GM12873 (cell line): ENCODE data around the gene TAGAP.

ENCODE experiments used
- TF ChIP-seq, protein P1 (sequence below): IDR thresholded peaks from 2 replicates; pipeline ENCODE4 v1.5.1; 2012; ENCODE audit warnings: low read depth, mild to moderate bottlenecking, moderate library complexity, low read length, control low read depth; ENCODE audit not compliant: insufficient read depth; ENCODE audit errors: missing control alignments

The TAGAP gene

DNA sequence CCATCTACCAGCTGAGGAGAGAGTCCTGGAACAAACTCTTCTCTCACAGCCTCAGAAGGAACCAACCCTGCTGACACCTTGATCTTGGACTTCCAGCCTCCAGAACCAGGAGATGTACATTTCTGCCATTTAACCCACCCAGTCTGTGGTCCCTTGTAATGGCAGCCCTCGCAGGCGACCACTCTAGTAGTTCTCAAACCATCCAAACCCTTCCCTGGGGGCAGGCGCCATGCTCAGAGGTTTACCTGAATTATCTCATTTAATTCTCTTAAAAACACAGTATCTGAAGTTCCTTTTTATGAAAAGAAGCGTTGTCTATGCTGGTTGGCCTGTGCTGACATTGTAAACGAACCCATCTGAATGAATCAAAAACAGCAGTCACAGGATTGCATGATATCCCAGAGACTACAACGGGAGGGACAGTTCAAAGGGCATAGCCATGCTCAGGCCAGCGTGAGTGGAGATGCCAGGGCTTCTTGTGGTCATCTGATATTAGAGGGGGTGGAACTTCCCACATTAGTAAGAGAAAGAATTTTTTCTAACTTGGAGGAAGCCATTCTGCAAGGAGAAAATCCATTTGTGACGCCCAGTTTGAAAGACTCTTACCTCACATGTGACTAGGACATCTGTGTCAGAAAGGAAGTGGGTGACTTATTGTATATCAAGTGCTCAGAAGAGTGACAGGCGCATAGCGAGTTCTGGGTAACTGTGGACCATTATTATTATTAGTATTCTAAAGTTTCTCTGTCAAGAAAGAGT is 17.2 kb upstream of the TAGAP start:
- TF ChIP-seq, protein P1, sequence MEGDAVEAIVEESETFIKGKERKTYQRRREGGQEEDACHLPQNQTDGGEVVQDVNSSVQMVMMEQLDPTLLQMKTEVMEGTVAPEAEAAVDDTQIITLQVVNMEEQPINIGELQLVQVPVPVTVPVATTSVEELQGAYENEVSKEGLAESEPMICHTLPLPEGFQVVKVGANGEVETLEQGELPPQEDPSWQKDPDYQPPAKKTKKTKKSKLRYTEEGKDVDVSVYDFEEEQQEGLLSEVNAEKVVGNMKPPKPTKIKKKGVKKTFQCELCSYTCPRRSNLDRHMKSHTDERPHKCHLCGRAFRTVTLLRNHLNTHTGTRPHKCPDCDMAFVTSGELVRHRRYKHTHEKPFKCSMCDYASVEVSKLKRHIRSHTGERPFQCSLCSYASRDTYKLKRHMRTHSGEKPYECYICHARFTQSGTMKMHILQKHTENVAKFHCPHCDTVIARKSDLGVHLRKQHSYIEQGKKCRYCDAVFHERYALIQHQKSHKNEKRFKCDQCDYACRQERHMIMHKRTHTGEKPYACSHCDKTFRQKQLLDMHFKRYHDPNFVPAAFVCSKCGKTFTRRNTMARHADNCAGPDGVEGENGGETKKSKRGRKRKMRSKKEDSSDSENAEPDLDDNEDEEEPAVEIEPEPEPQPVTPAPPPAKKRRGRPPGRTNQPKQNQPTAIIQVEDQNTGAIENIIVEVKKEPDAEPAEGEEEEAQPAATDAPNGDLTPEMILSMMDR = no peak

DNA sequence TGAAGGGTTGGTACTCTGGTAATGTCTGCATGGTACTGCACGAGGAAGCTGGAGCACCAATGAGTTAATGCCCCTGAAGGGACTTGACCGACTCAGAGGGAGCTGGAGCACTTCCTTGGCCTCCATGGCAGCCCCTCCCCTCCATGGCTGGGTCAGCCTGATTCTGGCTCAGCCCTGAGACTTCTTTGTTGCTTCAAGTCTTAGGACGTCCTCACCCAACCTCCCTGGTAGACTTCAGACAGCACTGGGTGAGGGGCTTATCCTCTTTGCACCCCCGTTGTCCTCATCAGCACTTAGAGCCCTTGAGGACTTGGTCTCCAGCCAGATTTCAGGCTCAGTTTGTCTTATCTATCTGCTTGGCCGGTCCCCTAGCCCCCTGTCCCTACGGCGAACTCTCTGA is 16.4 kb upstream of the TAGAP start:
- TF ChIP-seq, protein P1 = no peak

DNA sequence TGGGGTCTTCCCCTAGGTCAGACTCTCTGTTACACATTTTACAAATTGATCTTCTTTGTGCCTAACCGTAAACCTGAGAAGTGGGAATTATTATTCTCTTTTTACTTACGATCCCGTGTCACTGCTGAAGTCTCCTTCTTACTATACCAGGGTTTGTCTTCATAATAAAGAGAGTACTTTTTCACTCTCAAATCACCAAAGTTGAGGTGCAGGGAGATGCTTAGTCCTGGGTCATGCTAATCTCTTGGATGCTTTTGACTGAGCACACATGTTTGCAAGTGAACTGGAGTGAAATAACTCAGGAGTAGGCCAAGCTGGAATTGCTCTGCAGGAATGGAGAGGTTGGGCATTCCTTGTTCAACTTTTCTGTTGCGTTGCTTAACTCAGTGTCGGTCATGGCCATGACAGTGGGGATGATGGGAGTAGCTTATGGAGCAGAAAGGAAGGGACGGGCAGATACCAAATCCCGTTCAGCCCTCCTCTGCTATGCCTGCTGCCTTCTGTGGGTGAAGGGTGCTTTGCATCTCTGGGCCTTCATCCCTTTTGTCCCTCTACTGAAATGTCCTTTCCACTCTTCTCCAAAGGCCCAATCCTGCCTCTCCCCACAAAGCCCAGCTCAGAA is 15.2 kb upstream of the TAGAP start:
- TF ChIP-seq, protein P1 = no peak

DNA sequence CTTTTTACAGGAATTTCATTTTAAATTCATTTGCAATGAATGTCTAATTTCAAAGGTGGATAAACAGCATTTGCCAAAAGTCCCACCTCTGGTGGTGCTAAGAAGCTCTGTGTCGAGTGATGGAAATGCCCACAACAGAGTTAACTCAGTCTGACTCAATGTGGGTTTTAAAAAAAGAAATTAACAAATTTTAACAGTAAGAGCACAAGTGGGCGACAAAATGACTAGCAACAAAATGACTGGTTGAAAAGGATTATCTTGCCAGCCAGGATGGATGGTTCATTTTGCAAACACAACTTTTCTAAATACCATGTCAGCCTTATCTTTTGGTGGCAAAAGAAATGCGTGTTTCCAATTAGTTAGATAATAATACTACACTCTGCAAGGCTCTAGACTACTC is 14.3 kb upstream of the TAGAP start:
- TF ChIP-seq, protein P1 = no peak

DNA sequence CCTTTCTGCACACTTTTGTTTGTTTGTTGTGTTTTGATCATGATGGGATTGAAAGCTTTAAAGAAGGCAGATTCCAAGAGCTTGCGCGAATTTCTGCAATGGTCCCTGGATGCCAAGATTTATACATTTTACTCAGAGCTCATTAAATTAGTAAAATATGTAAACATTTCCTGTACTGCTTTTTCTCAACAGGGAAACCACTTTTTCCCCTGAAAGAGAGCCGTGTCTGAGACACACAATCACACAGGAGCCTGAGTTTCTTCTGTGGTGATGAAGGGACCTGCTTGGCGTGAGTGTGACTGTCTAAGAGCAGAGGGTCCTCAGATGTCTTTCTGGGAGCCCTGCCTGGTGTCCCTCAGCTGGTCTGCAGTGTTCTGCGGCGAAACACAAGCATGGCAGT is 12.1 kb upstream of the TAGAP start:
- TF ChIP-seq, protein P1 = no peak

DNA sequence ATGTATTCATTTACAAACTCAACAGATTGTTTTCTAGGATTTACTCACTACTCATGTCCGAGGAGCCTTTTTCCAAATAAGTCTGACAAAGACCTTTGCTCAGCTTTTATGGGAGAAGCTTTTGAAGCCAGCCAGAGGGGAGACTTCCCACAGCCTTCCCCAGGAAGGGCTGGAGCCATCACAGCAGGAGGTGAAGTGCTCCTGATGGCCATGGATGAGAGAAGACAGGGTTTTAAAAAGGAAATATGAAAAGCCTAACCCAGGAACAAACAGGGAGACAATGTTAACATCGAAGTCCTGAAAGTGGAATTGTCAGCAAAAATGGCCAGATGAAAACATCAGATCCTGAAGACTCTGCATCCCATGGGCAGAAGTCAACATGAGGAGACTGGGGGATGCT is 11.6 kb upstream of the TAGAP start:
- TF ChIP-seq, protein P1 = no peak

DNA sequence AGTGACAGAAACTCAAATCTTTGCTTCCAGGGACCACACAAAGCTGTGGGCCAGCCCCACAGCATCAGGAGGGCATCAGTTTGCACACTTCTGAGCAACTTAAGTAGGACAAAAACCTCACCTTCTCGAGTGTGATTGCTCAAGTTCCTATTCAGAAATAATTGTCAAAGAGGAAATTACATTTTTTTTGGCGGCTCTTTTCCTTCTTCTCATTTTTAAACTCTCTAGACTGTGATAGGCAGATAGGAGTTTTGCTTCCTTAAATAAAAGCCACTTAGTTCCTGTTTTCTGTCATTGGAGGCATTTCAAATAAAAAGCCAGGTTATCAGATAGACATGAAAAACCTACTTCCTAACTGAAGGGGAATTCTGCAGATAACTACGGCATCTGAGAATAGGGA is 11.2 kb upstream of the TAGAP start:
- TF ChIP-seq, protein P1 = no peak
